Esophagus muscularis mucosa (tissue), 4 donors: ENCODE data around the gene ZNF260. TPM values are rescaled to one million over a fixed set of nuclear protein-coding genes. Genes with fewer than 3 reads are reported as not detected.

ENCODE experiments used
- DNase-seq: peaks from one replicate; pipeline ENCODE4 v3.0.0-alpha.2; 2017; ENCODE audit errors: extremely low spot score
- H3K27ac ChIP-seq, 4 donors: fragments of 200-600 bp; sonication (generic); replicated peaks in 1 of 4; 1 replicate in 3 of 4; 2 replicates in 1 of 4; pipeline ENCODE4 v1.5.1; 2016 to 2019; ENCODE audit warnings: mild to moderate bottlenecking in 1 of 4
- H3K27me3 ChIP-seq, 4 donors: fragments of 200-600 bp; sonication (generic); one replicate each; pipeline versions ENCODE4 v1.5.1 to v1.6.0; 2016 to 2019
- H3K36me3 ChIP-seq, 4 donors: fragments of 200-600 bp; sonication (generic); one replicate each; pipeline ENCODE4 v1.5.1; 2016 to 2019
- H3K4me1 ChIP-seq, 4 donors: fragments of 200-600 bp; sonication (generic); one replicate each; pipeline ENCODE4 v1.5.1; 2016 to 2019
- H3K4me3 ChIP-seq, 4 donors: fragments of 200-600 bp; sonication (generic); 1 replicate in 2 of 4; 2 replicates in 2 of 4; pipeline ENCODE4 v1.5.1; 2016 to 2019; ENCODE audit warnings: mild to moderate bottlenecking in 4 of 4, moderate library complexity in 1 of 4
- H3K9me3 ChIP-seq, 4 donors: fragments of 200-600 bp; sonication (generic); 1 replicate in 3 of 4; 2 replicates in 1 of 4; pipeline ENCODE4 v1.5.1; 2016 to 2019
- CTCF ChIP-seq, 3 experiments: fragments of 200-600 bp in 2 of 3; fragments of 450-650 bp in 1 of 3; sonication (generic) in 2 of 3; IDR thresholded peaks; one replicate each; pipeline ENCODE4 v1.5.1; 2017 to 2019; ENCODE audit warnings: antibody characterized with exemption in 3 of 3, mild to moderate bottlenecking in 2 of 3, moderate library complexity in 1 of 3
- EP300 ChIP-seq: sonication (generic); formaldehyde crosslinking; IDR thresholded peaks from one replicate; pipeline ENCODE4 v1.6.1; 2017; ENCODE audit warnings: antibody characterized with exemption
- POLR2A ChIP-seq: fragments of 450-650 bp; IDR thresholded peaks from one replicate; pipeline ENCODE4 v1.6.1; 2017; ENCODE audit warnings: antibody characterized with exemption, moderate library complexity, mild to moderate bottlenecking, low read depth
- POLR2AphosphoS5 ChIP-seq, 2 donors: sonication (generic); formaldehyde crosslinking; IDR thresholded peaks; one replicate each; pipeline ENCODE4 v1.6.1; 2017; ENCODE audit warnings: antibody characterized with exemption in 2 of 2
- WGBS: methylation state at CpG from one replicate; pipeline ENCODE4 v1.1.5; 2018; 5-methylcytosine and 5-hydroxymethylcytosine counted together
- intact Hi-C: fragments of 100-400 bp; cut with DNase I; formaldehyde crosslinking; loops from one replicate; pipeline ENCODE4 v1.15.1; 2023
- total RNA-seq, 4 donors: library from RNA; depleted of rRNA; stranded (reverse); fragments of >200 nt; gene quantifications; one replicate each; pipeline versions ENCODE4 v1.1.0 to v1.2.1, GENCODE V29; 2016

ZNF260 gene
- total RNA-seq, 4 donors from 2014 or later, result 7.7 to 12.4 (median 10.7) TPM

- Histone ChIP-seq H3K27ac (peak within 1 kb of the TSS; percentile 82 to 88 (median 84)), H3K36me3 (peaks cover 18 to 52% (median 38%) of the 10 kb centered on the region in 4 donors), H3K27me3 (no peaks in the 10 kb centered on the region), H3K4me1 (peaks cover 15 to 30% (median 22%) of the 10 kb centered on the region in 4 donors), H3K4me3 (peak within 1 kb of the TSS; percentile 75 to 94 (median 82)), H3K9me3 (peaks cover 0 to 6% (median 3%) of the 10 kb centered on the region in 4 donors)
- DNase-seq, result peak; percentile 98
- intact Hi-C loops, result loop anchor here (2.0 to 10.0 kb wide), 2 partner anchors 44 to 92 kb away; partner anchors contain the start of genes ZNF260 and ZNF461
- WGBS, result under 1% methylated on average over 45 of the region's 66 CpGs
- peak; percentile 90 to 95 for TF ChIP-seq POLR2AphosphoS5 (IDR thresholded peaks at IDR 0.05)
- no peak for TF ChIP-seq EP300
- TF ChIP-seq POLR2A, result peak; percentile 27
- no peak for TF ChIP-seq CTCF (IDR thresholded peaks at IDR 0.05)
These were observed 45.2 kb upstream of the ZNF260 start, which contains the start of gene ZNF529 for GRCh38 chr19:36573020-36573894. Gene ZNF529, minus strand, starts transcription at chr19:36573292. Its CDS starts 946 bp downstream, at chr19:36572346.

- DNase-seq, result no peak
- peak overlapping the region; percentile 82 to 88 (median 84) for H3K27ac ChIP-seq
- no peaks in the 10 kb centered on the region for H3K27me3 ChIP-seq
- TF ChIP-seq CTCF (IDR thresholded peaks at IDR 0.05) (no peak), EP300 (no peak)
- H3K36me3 ChIP-seq, result peaks cover 15 to 55% (median 41%) of the 10 kb centered on the region in 4 donors
- intact Hi-C loops, result loop anchor here (2.0 to 10.0 kb wide), 2 partner anchors 44 to 92 kb away; partner anchors contain the start of genes ZNF260 and ZNF461
- H3K4me1 ChIP-seq, result peaks cover 15 to 30% (median 22%) of the 10 kb centered on the region in 4 donors
- H3K4me3 ChIP-seq, result peak overlapping the region; percentile 75 to 94 (median 82)
- H3K9me3 ChIP-seq, result peaks cover 0 to 12% (median 7%) of the 10 kb centered on the region in 4 donors
- WGBS, result under 1% methylated on average over 11 of the region's 11 CpGs
These were observed 44.5 kb upstream of the ZNF260 start for GRCh38 chr19:36572593-36573019.

- Histone ChIP-seq H3K27me3 (no peaks in the 10 kb centered on the region), H3K4me1 (no peaks in the 10 kb centered on the region), H3K9me3 (peaks cover 2 to 94% (median 83%) of the 10 kb centered on the region in 4 donors), H3K36me3 (peaks cover 8 to 84% (median 64%) of the 10 kb centered on the region in 4 donors), H3K4me3 (no peak overlapping the region), H3K27ac (no peak overlapping the region)
- TF ChIP-seq POLR2AphosphoS5 (IDR thresholded peaks at IDR 0.05) (no peak), CTCF (IDR thresholded peaks at IDR 0.05) (no peak), EP300 (no peak), POLR2A (no peak)
- WGBS, result 88% methylated on average over 1 of the region's 1 CpG
- intact Hi-C loops, result no loop called here
- no peak for DNase-seq
These were observed 36.3 kb upstream of the ZNF260 start for GRCh38 chr19:36564391-36564790.

- Histone ChIP-seq H3K4me1 (no peaks in the 10 kb centered on the region), H3K9me3 (peaks cover 39 to 100% (median 100%) of the 10 kb centered on the region in 4 donors), H3K36me3 (peaks cover 68 to 95% (median 88%) of the 10 kb centered on the region in 4 donors), H3K27me3 (no peaks in the 10 kb centered on the region), H3K4me3 (no peak overlapping the region), H3K27ac (no peak overlapping the region)
- WGBS, result 98% methylated on average over 5 of the region's 5 CpGs
- DNase-seq, result no peak
- TF ChIP-seq EP300, result no peak
- TF ChIP-seq POLR2AphosphoS5 (IDR thresholded peaks at IDR 0.05), result no peak
- no peak for TF ChIP-seq POLR2A
- TF ChIP-seq CTCF (IDR thresholded peaks at IDR 0.05), result no peak
- intact Hi-C loops, result no loop called here
These were observed 19.1 kb upstream of the ZNF260 start for GRCh38 chr19:36547001-36547732.
